ENCODE measurements around the gene SERGEF.

- TF ChIP-seq POLR2A (IDR thresholded peaks at IDR 0.05) (no peak), POLR2AphosphoS5 (IDR thresholded peaks at IDR 0.05) (no peak), CTCF (IDR thresholded peaks at IDR 0.05) (no peak)
Observed at GRCh38 chr11:17768547-17768946, 244.3 kb downstream of the SERGEF start.

Measured in prostate gland (tissue), 2 donors.